NB4 (cell line): ENCODE measurements around the gene GRIK4.
A peak's percentile ranks its signal among the peaks of the same experiment; 100 is the strongest.

Source experiments
- DNase-seq: peaks from one replicate; pipeline ENCODE4 v3.0.0; 2010; ENCODE audit warnings: low read depth
- H3K4me3 ChIP-seq: one replicate; pipeline ENCODE4 v1.5.1; 2011; ENCODE audit warnings: mild to moderate bottlenecking, low read depth, low read length, moderate library complexity
- CTCF ChIP-seq: IDR thresholded peaks from one replicate; pipeline ENCODE4 v1.5.1; 2012; ENCODE audit warnings: low read depth, low read length
- MAX ChIP-seq: IDR thresholded peaks from 2 replicates; pipeline ENCODE4 v1.6.1; 2011; ENCODE audit warnings: low read depth, low read length
- MYC ChIP-seq: IDR thresholded peaks from 2 replicates; pipeline ENCODE4 v1.6.1; 2011; ENCODE audit warnings: low read depth, low read length
- POLR2A ChIP-seq: IDR thresholded peaks from 2 replicates; pipeline ENCODE4 v1.6.1; 2011; ENCODE audit warnings: mild to moderate bottlenecking; ENCODE audit not compliant: insufficient read length; ENCODE audit errors: extremely low read depth

The GRIK4 gene

GRCh38 chr11:120562806-120563425 lies 51.4 kb downstream of the GRIK4 start:
- no peak for TF ChIP-seq POLR2A
- no peak for TF ChIP-seq CTCF
- no peak for TF ChIP-seq MAX
- no peak for TF ChIP-seq MYC
- no peak overlapping the region for H3K4me3 ChIP-seq
- no peak for DNase-seq

GRCh38 chr11:120563703-120564572 lies 52.4 kb downstream of the GRIK4 start:
- H3K4me3 ChIP-seq, result no peak overlapping the region
- peak; percentile 57 for DNase-seq
- TF ChIP-seq MAX (no peak), POLR2A (no peak), MYC (no peak), CTCF (no peak)

GRCh38 chr11:120564573-120565311 lies 53.2 kb downstream of the GRIK4 start:
- H3K4me3 ChIP-seq, result peak overlapping the region; percentile 8
- TF ChIP-seq POLR2A, result no peak
- TF ChIP-seq MAX, result no peak
- peak; percentile 15 for TF ChIP-seq CTCF
- 0 out of 2 replicates have a peak, but pooled peaks have one; percentile 28 for TF ChIP-seq MYC
- DNase-seq, result peak; percentile 81

- peak overlapping the region; percentile 8 for H3K4me3 ChIP-seq
- TF ChIP-seq POLR2A, result no peak
- no peak for TF ChIP-seq MAX
- TF ChIP-seq CTCF, result no peak
- no peak for TF ChIP-seq MYC
Measured at GRCh38 chr11:120565466-120566155, 54.1 kb downstream of the GRIK4 start.

GRCh38 chr11:120566176-120566575 lies 54.6 kb downstream of the GRIK4 start:
- no peak overlapping the region for H3K4me3 ChIP-seq
- no peak for TF ChIP-seq CTCF
- no peak for TF ChIP-seq MYC
- TF ChIP-seq POLR2A, result no peak
- no peak for TF ChIP-seq MAX
- no peak for DNase-seq

More at GRCh38 chr11:120565466-120566155, 54.1 kb downstream of the GRIK4 start:
- DNase-seq, result no peak
